Posterior vena cava (tissue), 2 donors: Measurements from ENCODE around the gene ATP5F1D. TPM values are rescaled to one million over a fixed set of nuclear protein-coding genes. Genes with fewer than 3 reads are reported as not detected.
"Not testable (repeated sequence)": the region's sequence is repeated elsewhere in the genome, so short reads cannot be mapped to it uniquely, and the experiment has no call there.

ENCODE experiments used
- DNase-seq: peaks from one replicate; pipeline ENCODE4 v3.0.0-alpha.2; 2020; ENCODE audit warnings: low spot score
- intact Hi-C, 2 donors: fragments of 100-400 bp; cut with DNase I; formaldehyde crosslinking; loops; one replicate each; pipeline versions ENCODE4 v1.14.1 to v1.14.2; 2022 to 2023
- total RNA-seq, 2 donors: library from RNA; stranded (reverse); fragmentation: NEBNext Ultra II Directional; extraction: Animal tissue kit (Norgen Biotek cat#: 25700); gene quantifications; one replicate each; pipeline ENCODE4 v1.2.1, GENCODE V29; 2021
- donor health status: DM: yes; HTN: yes; CAD: no.
- donor health status: DM: yes; HTN: yes; CAD: no.

Gene ATP5F1D
- total RNA-seq, 2 donors from 2014 or later, result 125 to 137 TPM

GRCh38 chr19:1240925-1241324 is 626 bp upstream of the ATP5F1D start:
- intact Hi-C loops, result no loop called here
- DNase-seq, result no peak

- peak; percentile 96 for DNase-seq
- intact Hi-C loops, result loop anchor here (1.0 to 2.0 kb wide), 2 partner anchors 23 kb away; no protein-coding TSS in a partner anchor
These were observed 2.5 kb downstream of the ATP5F1D start for GRCh38 chr19:1243768-1244692.

- no peak for DNase-seq
- intact Hi-C loops, result loop anchor here (1.0 to 2.0 kb wide), 2 partner anchors 22 kb away; no protein-coding TSS in a partner anchor
These were observed 3.3 kb downstream of the ATP5F1D start for GRCh38 chr19:1244693-1245451.

GRCh38 chr19:1245494-1246264 is 4.1 kb downstream of the ATP5F1D start:
- no peak for DNase-seq
- intact Hi-C loops, result loop anchor here in 1 of 2 donors (2.0 kb wide), 1 partner anchor 21 kb away; no protein-coding TSS in a partner anchor

GRCh38 chr19:1246265-1247087 is 4.9 kb downstream of the ATP5F1D start:
- intact Hi-C loops, DNase-seq: not testable (repeated sequence)

GRCh38 chr19:1247748-1248138 is 6.2 kb downstream of the ATP5F1D start:
- no peak for DNase-seq
- intact Hi-C loops, result no loop called here

- intact Hi-C loops, result no loop called here
- DNase-seq, result peak; percentile 89
These were observed 6.7 kb downstream of the ATP5F1D start, which contains the start of gene MIDN for GRCh38 chr19:1248139-1248785. Gene MIDN (plus strand): TSS chr19:1248583. CDS start chr19:1250297, 1,714 bp downstream.

- DNase-seq, result peak; percentile 96
- intact Hi-C loops, result no loop called here
These were observed 7.3 kb downstream of the ATP5F1D start for GRCh38 chr19:1248786-1249297.

- peak; percentile 98 for DNase-seq
- intact Hi-C loops, result no loop called here
These were observed 7.9 kb downstream of the ATP5F1D start for GRCh38 chr19:1249298-1249989.

- no peak for DNase-seq
- intact Hi-C loops, result no loop called here
These were observed 8.5 kb downstream of the ATP5F1D start for GRCh38 chr19:1249990-1250436.

GRCh38 chr19:1250437-1251260 is 9.1 kb downstream of the ATP5F1D start:
- peak; percentile 89 for DNase-seq
- intact Hi-C loops, result no loop called here

GRCh38 chr19:1251330-1252220 is 10.0 kb downstream of the ATP5F1D start:
- intact Hi-C loops, result no loop called here
- peak; percentile 93 for DNase-seq

GRCh38 chr19:1252221-1252820 is 10.8 kb downstream of the ATP5F1D start:
- peak; percentile 98 for DNase-seq
- intact Hi-C loops, result no loop called here

- peak; percentile 98 for DNase-seq
- intact Hi-C loops, result no loop called here
These were observed 11.4 kb downstream of the ATP5F1D start for GRCh38 chr19:1252821-1253513.
